H7 (cell line): ENCODE data around the gene MINDY3. TPM values are rescaled to one million over a fixed set of nuclear protein-coding genes. Genes with fewer than 3 reads are reported as not detected.
"Not testable (repeated sequence)": the region's sequence is repeated elsewhere in the genome, so short reads cannot be mapped to it uniquely, and the experiment has no call there.

Experiments used
- DNase-seq: peaks from one replicate; pipeline ENCODE4 v3.0.0; 2012
- H3K27me3 ChIP-seq: 2 replicates; pipeline ENCODE4 v1.6.0; 2011; ENCODE audit warnings: mild to moderate bottlenecking, low read length; ENCODE audit not compliant: control insufficient read depth, insufficient read depth
- H3K36me3 ChIP-seq: replicated peaks from 2 replicates; pipeline ENCODE4 v1.5.1; 2011; ENCODE audit warnings: low read length; ENCODE audit not compliant: control insufficient read depth, insufficient read depth
- H3K4me3 ChIP-seq: 2 replicates; pipeline ENCODE4 v1.5.1; 2011; ENCODE audit warnings: low read depth, mild to moderate bottlenecking, control low read depth, low read length, moderate library complexity; ENCODE audit not compliant: insufficient read depth
- total RNA-seq: library from RNA; depleted of rRNA; stranded (reverse); fragments of >200 nt; shearing (Covaris generic); gene quantifications from 2 replicates; pipeline ENCODE4 v1.2.3, GENCODE V29; 2014

The MINDY3 gene
- total RNA-seq, 1 experiment from 2014 or later, result 11.2 TPM

GRCh38 chr10:15865304-15865703, 5.0 kb upstream of the MINDY3 start:
- H3K36me3 ChIP-seq, result no peaks in the 10 kb centered on the region
- H3K27me3 ChIP-seq, result peaks cover 5% of the 10 kb centered on the region
- no peak for DNase-seq
- H3K4me3 ChIP-seq, result no peak overlapping the region

- Histone ChIP-seq H3K4me3 (no peak overlapping the region), H3K36me3 (no peaks in the 10 kb centered on the region), H3K27me3 (peaks cover 5% of the 10 kb centered on the region)
- DNase-seq, result no peak
Measured at GRCh38 chr10:15864419-15864818, 4.1 kb upstream of the MINDY3 start.

GRCh38 chr10:15863733-15864132, 3.4 kb upstream of the MINDY3 start:
- no peak for DNase-seq
- peaks cover 5% of the 10 kb centered on the region for H3K27me3 ChIP-seq
- H3K36me3 ChIP-seq, result no peaks in the 10 kb centered on the region

GRCh38 chr10:15863323-15863722, 3.0 kb upstream of the MINDY3 start:
- H3K27me3 ChIP-seq, result peaks cover 5% of the 10 kb centered on the region
- H3K36me3 ChIP-seq, result no peaks in the 10 kb centered on the region
- no peak overlapping the region for H3K4me3 ChIP-seq
- DNase-seq, result no peak

More at GRCh38 chr10:15863733-15864132, 3.4 kb upstream of the MINDY3 start:
- H3K4me3 ChIP-seq, result no peak overlapping the region

GRCh38 chr10:15860692-15861201, 440 bp upstream of the MINDY3 start:
- H3K27me3 ChIP-seq, result peaks cover 5% of the 10 kb centered on the region
- DNase-seq, result no peak
- no peaks in the 10 kb centered on the region for H3K36me3 ChIP-seq
- H3K4me3 ChIP-seq, result peak overlapping the region; percentile 96

- H3K36me3 ChIP-seq, result no peaks in the 10 kb centered on the region
- peaks cover 3% of the 10 kb centered on the region for H3K27me3 ChIP-seq
- peak overlapping the region; percentile 96 for H3K4me3 ChIP-seq
- no peak for DNase-seq
Measured at GRCh38 chr10:15859509-15859905, 800 bp downstream of the MINDY3 start.

GRCh38 chr10:15858861-15859281, 1.4 kb downstream of the MINDY3 start:
- H3K4me3 ChIP-seq, result no peak overlapping the region
- H3K27me3 ChIP-seq, result peaks cover 2% of the 10 kb centered on the region
- no peaks in the 10 kb centered on the region for H3K36me3 ChIP-seq
- DNase-seq, result no peak

GRCh38 chr10:15857107-15857575, 3.2 kb downstream of the MINDY3 start:
- H3K36me3 ChIP-seq, result no peaks in the 10 kb centered on the region
- H3K27me3 ChIP-seq, result no peaks in the 10 kb centered on the region; the same call in 1 of the 2 replicates
- no peak for DNase-seq
- H3K4me3 ChIP-seq, result no peak overlapping the region

- Histone ChIP-seq H3K4me3 (no peak overlapping the region), H3K27me3 (no peaks in the 10 kb centered on the region), H3K36me3 (no peaks in the 10 kb centered on the region)
- DNase-seq, result no peak
Measured at GRCh38 chr10:15856328-15857015, 3.8 kb downstream of the MINDY3 start.

- Histone ChIP-seq H3K27me3 (no peaks in the 10 kb centered on the region), H3K4me3 (no peak overlapping the region), H3K36me3 (no peaks in the 10 kb centered on the region)
- DNase-seq, result no peak
Measured at GRCh38 chr10:15853800-15854199, 6.5 kb downstream of the MINDY3 start.

- no peaks in the 10 kb centered on the region for H3K27me3 ChIP-seq
- no peak overlapping the region for H3K4me3 ChIP-seq
- no peak for DNase-seq
- no peaks in the 10 kb centered on the region for H3K36me3 ChIP-seq
Measured at GRCh38 chr10:15852111-15852557, 8.2 kb downstream of the MINDY3 start.

- H3K36me3 ChIP-seq, H3K4me3 ChIP-seq, DNase-seq, H3K27me3 ChIP-seq: not testable (repeated sequence)
Measured at GRCh38 chr10:15850337-15850978, 9.8 kb downstream of the MINDY3 start.

GRCh38 chr10:15849316-15849715, 11.0 kb downstream of the MINDY3 start:
- Histone ChIP-seq H3K36me3 (no peaks in the 10 kb centered on the region), H3K27me3 (no peaks in the 10 kb centered on the region), H3K4me3 (no peak overlapping the region)
- no peak for DNase-seq

GRCh38 chr10:15847481-15847880, 12.8 kb downstream of the MINDY3 start:
- Histone ChIP-seq H3K27me3 (no peaks in the 10 kb centered on the region), H3K4me3 (no peak overlapping the region), H3K36me3 (no peaks in the 10 kb centered on the region)
- DNase-seq, result no peak

- no peaks in the 10 kb centered on the region for H3K27me3 ChIP-seq
- DNase-seq, result no peak
Measured at GRCh38 chr10:15844517-15844916, 15.8 kb downstream of the MINDY3 start.

More at GRCh38 chr10:15844517-15844916, 15.8 kb downstream of the MINDY3 start:
- Histone ChIP-seq H3K4me3 (no peak overlapping the region), H3K36me3 (no peaks in the 10 kb centered on the region)
